GM21526 (cell line): ENCODE measurements around the gene TREML2.
"Not testable (repeated sequence)": the region's sequence is repeated elsewhere in the genome, so short reads cannot be mapped to it uniquely, and the experiment has no call there.

Experiments used
- ATAC-seq: cut with Tn5 transposase; IDR thresholded peaks from one replicate; pipeline ENCODE4 v1.9.1; 2021; ENCODE audit warnings: moderate library complexity; ENCODE audit not compliant: unreplicated experiment, low FRiP score

The TREML2 gene, protein sequence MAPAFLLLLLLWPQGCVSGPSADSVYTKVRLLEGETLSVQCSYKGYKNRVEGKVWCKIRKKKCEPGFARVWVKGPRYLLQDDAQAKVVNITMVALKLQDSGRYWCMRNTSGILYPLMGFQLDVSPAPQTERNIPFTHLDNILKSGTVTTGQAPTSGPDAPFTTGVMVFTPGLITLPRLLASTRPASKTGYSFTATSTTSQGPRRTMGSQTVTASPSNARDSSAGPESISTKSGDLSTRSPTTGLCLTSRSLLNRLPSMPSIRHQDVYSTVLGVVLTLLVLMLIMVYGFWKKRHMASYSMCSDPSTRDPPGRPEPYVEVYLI

DNA sequence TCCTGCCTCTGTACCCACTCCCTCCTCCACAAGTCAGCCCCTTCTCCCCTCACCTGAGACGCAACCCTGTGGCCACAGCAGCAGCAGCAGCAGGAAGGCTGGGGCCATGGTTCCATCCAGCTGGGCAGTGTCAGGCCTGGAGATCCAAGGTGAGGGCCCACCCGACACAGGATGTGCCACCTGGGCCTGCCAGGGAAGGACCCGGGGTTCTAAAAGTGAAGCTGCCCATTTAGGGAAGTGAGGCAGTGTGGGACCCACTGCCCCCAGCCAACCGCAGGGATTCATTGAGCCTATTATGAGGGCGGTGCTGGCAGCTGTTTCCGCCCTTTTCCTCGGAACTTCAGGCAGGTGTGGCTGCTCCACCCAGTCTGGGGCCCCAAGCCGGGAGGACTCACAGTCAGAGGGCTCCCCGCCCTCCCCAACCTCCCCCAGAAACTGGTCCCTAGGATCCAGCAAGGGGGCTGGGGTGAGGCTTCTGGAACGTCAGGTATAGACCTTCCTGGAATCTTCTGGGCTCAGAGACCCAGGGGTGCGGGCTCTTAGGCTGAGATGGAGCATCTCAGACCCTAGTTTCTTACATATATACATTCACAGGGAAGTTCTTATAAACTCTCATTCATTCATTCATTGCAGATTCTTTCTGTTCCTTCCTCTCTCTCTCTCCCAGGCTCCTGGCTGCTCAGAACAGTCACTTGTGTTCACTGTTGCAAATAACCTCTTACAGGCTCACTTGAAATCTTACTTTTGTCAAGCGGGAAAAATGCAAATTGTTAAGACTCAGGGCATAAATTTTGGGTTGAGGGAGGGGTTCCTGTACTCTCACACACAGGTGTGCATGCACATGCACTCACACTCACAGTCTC is at the start of gene TREML2:
TREML2 (minus strand) TSS at position 249 of the 863 bp plus-strand sequence; CDS start at position 108, 141 bp downstream.
- no peak for ATAC-seq

DNA sequence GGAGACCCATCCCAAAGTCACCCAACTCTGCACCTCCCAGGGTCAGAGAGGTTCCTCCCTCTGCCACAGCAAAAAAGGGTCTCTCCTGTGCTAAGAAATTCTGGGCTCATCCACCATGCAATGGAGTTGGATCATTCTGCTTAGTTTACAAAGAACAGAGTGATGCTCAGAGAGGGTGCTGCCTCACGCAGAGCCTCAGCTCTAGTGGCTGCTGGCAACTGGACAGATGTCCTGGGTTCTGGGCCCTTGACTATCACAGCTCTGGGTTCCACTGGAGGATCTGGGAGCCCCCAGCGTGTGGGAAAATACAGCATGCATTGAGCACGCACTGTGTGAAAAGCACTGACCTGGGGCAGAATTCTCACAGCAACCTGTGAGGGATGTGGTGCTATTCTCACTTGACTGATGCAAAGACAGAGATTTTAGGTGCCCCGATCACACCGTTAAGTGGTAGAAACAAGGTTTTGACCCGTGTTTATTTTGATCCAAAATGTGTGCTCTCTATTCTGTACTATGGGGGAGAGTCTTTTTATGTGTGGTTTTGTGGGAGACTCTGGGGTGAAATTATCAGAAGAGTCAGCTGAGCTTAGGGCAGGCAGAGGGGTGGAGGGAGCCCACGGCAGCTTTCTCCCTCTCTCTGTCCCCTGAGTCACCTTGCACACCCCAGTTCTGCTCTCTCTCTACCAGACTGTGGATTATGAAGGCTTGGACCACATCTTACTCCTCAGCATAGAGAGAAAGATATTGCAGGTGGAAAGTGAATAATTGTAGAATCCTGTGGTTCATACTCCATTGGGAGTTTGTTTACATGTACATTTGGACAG is 47.1 kb upstream of the TREML2 start:
- no peak for ATAC-seq

DNA sequence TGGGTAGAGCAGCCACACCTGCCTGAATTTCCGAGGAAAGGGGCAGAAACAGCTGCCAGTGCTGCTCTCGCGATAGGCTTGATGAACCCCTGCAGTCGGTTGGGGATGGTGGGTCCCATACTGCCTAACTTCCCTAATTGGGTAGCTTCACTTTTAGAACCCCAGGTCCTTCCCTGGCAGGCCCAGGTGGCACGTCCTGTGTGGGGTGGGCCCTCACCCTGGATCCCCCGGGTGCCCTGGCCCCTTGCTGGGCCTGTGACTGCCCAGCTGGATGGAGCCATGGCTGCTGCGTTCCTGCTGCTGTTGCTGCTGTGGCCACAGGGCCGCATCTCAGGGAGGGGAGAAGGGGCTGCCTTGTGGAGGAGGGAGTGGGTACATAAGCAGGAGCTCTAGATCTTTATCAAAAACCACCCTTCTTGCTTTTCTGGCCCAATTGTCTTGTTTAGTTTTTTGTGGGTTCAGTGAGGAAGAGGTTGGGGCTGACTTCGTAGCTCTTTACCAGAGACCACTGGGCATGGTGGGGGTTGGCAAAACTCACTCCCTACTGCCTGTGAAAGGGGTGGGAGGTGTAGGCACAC is 46.4 kb upstream of the TREML2 start:
- ATAC-seq: no peak

DNA sequence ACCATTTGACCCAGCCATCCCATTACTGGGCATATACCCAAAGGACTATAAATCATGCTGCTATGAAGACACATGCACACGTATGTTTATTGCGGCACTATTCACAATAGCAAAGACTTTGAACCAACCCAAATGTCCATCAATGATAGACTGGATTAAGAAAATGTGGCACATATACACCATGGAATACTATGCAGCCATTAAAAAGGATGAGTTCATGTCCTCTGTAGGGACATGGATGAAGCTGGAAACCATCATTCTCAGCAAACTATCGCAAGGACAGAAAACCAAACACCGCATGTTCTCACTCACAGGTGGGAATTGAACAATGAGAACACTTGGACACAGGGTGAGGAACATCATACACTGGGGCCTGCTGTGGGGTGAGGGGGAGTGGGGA is 45.6 kb upstream of the TREML2 start:
- ATAC-seq: not testable (repeated sequence)

DNA sequence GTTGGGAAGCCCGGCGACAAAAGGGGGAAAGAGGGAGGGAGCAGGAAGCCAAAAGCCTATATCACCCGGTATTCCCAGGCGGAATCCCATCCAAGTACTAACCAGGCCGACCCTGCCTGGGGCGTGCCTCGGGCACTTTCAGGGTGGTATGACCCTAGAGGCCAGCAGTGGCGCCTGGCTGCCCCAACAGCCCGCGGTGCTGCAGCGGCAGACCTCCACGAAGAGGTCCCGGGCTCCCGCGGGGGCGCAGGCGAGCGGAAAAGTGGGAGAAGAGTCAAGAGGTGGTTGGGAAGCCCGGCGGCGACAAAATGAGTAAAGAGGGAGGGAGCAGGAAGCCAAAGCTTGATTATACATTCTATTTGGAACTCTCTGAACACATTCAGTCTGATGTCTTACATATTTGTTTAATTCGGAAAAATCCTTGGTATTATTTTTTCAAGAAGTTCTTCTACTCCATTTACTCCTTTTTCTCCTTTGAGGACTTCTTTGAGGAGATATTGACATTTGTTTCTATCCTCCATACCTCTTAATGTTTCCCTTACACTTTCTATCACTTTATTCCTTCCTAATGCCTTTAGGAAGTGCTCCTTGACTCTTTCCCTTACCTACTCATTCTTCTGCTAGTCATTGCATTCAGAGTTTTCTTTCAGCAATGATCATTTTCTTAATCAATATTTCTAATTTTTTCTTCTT is 38.7 kb upstream of the TREML2 start:
- ATAC-seq: no peak

DNA sequence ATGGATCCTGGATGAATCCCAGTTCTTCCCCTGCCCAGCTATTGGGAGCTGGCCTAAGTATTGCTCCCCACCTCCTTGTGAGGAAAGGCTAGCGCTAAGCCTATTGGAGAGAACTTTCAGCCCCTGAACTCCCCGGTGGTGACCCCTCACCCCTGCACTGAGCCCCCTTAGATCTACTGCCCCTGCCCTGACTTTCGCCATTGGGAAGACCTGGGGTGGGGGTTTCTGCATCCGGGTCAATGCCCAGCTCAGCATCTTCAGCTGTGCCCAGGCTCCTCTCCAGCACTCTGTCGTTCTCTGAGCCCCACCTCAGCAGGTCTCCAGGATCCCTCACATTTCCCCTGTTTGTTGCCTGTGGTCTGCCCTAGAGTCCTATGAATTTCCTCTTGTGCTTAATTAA is 36.2 kb upstream of the TREML2 start:
- ATAC-seq: no peak

DNA sequence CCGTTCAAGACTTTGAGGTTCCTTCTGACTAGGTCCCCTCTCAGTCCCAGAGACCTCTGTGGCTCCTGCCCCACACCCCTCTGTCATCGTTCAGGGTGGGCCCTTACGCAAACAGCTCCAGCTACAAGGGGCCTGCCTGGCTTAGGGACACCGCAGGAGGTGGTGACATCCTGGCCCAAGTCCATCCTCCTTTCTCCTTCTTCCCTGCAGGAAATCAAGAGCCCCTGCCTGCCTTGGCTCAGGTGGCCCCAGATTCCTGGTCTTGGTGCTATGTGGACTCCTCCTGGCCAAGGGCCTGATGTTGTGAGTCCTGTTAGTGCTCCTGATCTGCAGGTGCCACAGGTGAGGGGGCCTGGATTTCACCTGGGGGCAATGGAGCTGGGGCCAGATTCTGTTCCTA is 35.3 kb upstream of the TREML2 start:
- ATAC-seq: no peak

DNA sequence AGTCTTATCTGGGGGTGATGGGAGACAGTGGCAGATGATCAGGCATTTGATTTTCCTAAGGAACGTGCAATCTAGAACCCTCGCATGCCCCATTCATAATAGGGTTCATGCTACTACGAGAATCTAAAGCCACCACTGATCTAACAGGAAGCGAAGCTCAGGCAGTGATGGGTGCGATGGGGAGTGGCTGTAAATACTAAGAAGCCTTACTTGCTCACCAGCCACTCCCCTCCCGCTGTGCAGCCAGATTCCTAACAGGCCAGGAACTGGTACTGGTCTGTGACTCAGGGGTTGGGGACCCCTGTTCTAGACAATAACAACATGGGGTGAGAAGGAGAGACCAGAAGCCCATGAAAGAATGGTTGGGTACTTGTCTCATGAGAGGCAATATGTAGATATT is 31.7 kb upstream of the TREML2 start:
- no peak for ATAC-seq

DNA sequence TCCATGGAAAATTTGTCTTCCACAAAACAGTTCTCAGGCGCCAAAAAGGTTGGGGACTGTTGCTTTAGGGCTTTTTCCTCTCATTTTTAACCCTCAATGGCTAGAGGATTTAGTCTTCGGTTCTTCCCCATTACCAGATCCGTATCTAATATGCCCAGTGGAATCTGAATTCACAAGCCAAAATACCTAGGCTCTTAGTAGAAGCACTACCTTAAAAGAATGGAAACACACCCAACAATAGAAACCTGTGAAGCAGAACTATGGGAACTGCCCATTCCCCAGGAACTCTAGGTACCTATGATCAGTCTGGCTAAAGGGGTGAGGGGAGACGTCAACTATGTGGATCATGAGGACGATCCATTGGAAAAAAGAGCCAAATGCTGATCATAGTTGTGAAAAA is 30.3 kb upstream of the TREML2 start:
- no peak for ATAC-seq

DNA sequence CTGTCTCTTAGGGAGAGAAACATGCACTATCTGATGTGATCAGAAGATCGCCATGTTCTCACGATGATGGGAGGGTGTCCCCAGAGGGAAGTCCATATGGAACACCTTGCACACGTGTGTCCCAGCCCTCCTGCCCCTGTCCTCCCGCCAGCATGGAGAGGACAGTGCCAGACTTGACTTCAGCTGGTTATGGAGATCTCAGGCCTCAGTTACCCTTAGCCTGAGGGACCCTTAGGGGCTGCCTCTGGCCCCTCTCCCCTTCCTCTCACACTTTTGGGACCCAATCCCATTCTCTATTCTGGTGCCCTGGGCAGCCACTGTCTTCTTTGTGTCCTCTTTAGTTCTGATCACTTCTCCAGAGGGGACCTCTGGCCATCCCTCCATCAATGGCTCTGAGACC is 28.8 kb upstream of the TREML2 start:
- no peak for ATAC-seq

DNA sequence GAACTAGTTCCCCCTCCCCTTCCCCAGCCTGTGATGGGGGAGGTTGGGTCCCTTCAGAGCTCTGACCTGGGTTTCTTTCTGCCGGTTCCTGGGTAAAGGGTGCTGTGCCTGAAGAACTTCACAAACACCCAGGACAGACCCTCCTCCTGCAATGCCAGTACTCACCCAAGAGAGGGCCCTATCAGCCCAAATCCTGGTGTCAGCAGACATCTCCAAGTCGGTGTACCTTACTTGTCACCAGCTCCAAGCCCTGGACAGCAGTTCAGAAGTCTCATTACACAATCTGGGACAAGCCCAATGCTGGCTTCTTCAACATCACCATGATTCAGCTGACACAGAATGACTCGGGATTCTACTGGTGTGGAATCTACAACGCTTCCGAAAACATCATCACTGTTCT is 27.7 kb upstream of the TREML2 start:
- no peak for ATAC-seq

DNA sequence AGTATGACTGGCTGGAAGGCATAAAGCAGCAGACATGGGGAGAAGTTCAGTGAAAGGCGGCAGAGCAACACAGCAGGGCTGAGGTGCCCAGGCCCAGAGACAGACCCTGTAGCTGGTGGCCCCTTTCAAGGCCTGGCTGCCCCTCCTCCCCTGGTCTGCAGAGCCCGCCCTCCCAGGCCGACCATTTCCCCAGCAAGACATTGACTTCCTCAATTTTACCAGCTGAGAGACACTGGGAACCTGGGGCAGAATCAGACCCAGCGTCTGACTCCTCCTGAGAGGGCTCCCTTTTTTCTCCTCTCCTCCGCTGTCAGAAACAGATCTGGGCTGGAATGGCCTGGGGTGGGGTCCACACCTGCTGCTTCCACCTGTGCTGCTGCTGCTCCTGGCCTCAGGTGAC is 27.1 kb upstream of the TREML2 start, which contains the start of gene TREML4:
TREML4 (plus strand) TSS at position 254 of the 400 bp plus-strand sequence; CDS start at position 333, 79 bp downstream.
- ATAC-seq: no peak

DNA sequence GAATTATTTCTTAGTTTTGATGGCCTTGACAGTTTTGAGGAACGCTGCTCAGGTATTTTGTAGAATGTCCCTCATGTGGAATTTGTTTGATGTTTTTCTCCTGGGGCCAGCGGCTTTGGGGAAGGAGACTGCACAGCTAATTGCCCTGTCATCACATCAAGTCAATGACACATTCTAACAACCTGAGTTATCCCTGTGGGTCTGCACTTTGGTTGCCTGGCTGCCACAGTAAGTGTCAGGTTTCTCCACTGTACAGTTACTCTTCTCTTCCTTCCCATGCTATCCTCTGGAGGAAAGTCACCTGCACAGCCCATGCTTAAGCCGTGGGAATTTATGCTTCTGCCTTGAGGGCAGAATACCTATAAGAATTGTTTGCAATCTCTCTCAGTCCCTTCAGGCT is 25.8 kb upstream of the TREML2 start:
- ATAC-seq: no peak

DNA sequence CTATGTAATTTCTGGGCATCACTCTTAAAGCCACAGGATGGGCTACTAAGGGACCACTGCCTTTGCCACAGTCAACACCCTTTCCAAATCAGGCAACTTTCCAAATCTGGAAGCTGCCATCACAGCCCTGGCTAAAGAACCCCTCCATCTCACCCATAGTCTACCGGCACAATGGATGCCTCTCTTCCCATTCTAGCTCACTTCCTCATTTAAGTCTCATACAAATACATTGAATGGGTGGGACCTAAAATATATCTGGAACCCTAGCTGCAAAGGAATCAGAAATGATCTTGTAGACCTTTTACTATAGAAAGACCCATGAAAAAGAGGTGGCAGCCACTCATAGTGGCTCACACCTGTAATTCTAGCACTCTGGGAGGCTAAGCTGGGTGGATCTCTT is 23.9 kb upstream of the TREML2 start:
- no peak for ATAC-seq

DNA sequence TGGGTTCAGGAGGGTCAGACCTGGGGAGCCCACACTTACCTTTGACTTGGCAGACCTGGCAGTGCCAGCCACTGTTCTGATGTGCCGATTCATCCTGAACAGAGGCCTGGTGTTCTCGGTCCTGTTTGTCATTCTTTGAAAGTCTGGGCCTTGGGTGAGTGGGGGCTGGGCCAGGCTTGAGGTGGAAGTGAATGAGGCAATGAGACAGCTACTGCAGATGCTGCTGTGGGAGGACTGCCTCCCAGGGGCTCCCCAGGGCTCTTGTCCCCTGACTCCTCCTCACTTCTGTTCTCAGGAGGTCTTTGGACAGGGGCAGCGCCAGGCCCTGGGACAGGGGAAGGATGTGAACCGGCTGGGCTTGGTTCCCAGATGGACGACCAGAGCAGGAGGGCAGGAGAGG is 21.6 kb upstream of the TREML2 start:
- no peak for ATAC-seq

DNA sequence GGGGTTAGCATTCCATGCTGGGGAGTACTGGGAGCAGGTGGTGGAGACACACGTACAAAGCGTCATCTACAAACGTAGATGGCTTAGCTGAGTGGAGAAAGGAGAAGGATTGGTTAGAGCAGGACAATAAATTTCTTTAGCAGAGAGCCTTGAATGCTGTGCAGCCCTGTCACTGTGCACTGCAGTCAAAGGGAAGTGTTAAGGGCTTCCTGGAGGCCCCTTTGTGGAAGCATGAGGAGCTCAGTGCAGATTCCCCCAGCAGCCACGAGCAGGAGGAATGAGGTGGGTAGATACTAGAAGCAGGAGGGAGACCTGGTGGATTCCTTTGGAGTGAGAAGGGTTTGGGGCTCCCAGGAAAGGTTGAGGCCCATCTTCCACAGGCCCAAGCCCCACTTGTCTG is 21.1 kb upstream of the TREML2 start:
- ATAC-seq: no peak

DNA sequence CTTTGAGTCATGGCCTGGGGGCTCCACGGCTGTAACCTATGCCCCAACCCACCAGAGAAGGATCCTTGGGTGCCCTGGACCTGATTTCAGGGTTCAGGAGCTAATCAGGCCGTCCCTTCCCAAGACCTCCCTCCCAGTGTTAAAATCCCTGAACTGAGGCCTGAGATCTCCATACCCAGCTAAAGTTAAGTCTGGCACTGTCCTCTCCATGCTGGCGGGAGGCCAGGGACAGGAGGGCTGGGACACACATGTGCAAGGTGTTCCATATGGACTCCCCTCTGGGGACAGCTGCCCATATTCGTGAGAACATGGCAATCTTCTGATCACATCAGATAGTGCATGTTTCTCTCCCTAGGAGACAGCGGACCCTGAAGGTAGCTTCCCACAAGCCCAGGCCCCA is 15.7 kb upstream of the TREML2 start:
- ATAC-seq: no peak

DNA sequence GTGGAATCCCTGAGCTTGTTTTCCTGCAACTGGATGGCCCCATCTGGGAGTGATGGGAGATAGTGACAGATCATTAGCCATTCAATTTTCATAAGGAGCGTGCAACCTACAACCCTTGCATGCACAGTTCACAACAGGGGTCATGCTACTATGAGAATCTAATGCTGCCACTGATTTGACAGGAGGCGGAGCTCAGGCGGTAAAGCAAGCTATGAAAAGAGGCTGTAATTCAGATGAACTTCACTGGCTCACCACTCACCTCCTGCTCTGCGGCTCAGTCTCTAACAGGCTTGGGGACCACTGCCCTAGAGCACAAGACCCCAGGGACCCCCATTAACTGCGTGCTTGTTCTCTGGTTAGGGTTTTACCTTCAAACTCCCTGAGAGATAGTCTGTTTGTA is 14.8 kb upstream of the TREML2 start:
- no peak for ATAC-seq

DNA sequence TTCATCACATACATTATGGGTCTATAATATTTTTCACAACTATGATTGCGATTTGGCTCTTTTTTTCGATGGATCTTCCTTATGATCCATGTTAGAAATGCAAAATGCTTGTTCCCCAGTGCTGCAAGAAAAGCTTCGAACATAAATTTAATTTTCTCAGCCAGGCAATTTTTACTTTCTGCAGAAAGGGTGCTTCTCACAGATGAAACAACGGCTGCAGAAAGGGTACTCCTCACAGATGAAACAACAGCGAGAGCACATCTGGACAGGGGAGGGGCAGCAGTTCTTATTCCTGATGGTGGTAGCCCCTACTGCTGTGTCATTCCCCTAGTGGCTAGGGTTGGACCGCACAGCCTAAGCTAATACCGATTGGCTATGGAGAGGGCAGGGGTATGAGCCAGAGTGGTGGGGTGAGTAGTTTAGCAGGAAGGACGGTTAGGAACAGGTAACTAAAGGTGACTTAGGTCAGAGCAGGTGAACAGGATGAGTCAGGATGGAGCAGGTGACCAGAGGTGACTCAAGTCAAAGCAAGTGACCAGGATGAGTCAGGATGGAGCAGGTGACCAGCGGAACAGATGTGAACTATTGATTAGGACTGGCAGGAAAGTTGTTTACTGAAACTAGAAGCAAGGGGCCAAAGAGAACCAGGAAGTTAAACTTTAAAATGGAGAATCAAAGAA is 13.8 kb upstream of the TREML2 start:
- ATAC-seq: no peak
